NOMO-1 treated with DMSO at 0.1 percent for 48 hours (cell line): ENCODE measurements around the gene ADORA2A.

ENCODE experiments used
- DNase-seq: peaks from one replicate; lab custom pipeline; 2025; ENCODE audit not compliant: unreplicated experiment; lab: John Stamatoyannopoulos, UW

Gene ADORA2A

GRCh38 chr22:24445481-24446259 is 18.3 kb downstream of the ADORA2A start:
- no peak for DNase-seq

- DNase-seq = no peak
These were observed 18.8 kb downstream of the ADORA2A start for GRCh38 chr22:24446260-24446611.

- DNase-seq = no peak
These were observed 23.2 kb downstream of the ADORA2A start for GRCh38 chr22:24450610-24451009.

GRCh38 chr22:24451162-24451561 is 23.8 kb downstream of the ADORA2A start:
- DNase-seq = no peak

- DNase-seq = no peak
These were observed 26.5 kb downstream of the ADORA2A start for GRCh38 chr22:24453853-24454252.

GRCh38 chr22:24455039-24455438 is 27.6 kb downstream of the ADORA2A start:
- DNase-seq = no peak

GRCh38 chr22:24455751-24456426 is 28.5 kb downstream of the ADORA2A start:
- no peak for DNase-seq

- no peak for DNase-seq
These were observed 30.6 kb downstream of the ADORA2A start for GRCh38 chr22:24457894-24458420.

- DNase-seq = no peak
These were observed 32.5 kb downstream of the ADORA2A start for GRCh38 chr22:24459911-24460310.

- DNase-seq = peak; percentile 48
These were observed 33.2 kb downstream of the ADORA2A start for GRCh38 chr22:24460418-24461089.

- peak; percentile 80 for DNase-seq
These were observed 35.8 kb downstream of the ADORA2A start for GRCh38 chr22:24463071-24463760.

- no peak for DNase-seq
These were observed 38.2 kb downstream of the ADORA2A start for GRCh38 chr22:24465566-24465965.

- DNase-seq = no peak
These were observed 38.6 kb downstream of the ADORA2A start for GRCh38 chr22:24465975-24466374.

GRCh38 chr22:24466716-24467328 is 39.4 kb downstream of the ADORA2A start:
- peak; percentile 60 for DNase-seq

GRCh38 chr22:24467340-24467739 is 39.9 kb downstream of the ADORA2A start:
- peak; percentile 12 for DNase-seq

GRCh38 chr22:24471570-24471969 is 44.2 kb downstream of the ADORA2A start:
- no peak for DNase-seq

GRCh38 chr22:24473284-24473683 is 45.9 kb downstream of the ADORA2A start:
- peak; percentile 98 for DNase-seq

- DNase-seq = no peak
These were observed 46.8 kb downstream of the ADORA2A start for GRCh38 chr22:24474221-24474620.

GRCh38 chr22:24474649-24475255 is 47.4 kb downstream of the ADORA2A start:
- DNase-seq = no peak

GRCh38 chr22:24481641-24482040 is 54.2 kb downstream of the ADORA2A start:
- DNase-seq = no peak
